Endodermal cell (in vitro differentiated cells): Measurements from ENCODE around the gene DIMT1. TPM values are rescaled to one million over a fixed set of nuclear protein-coding genes. Genes with fewer than 3 reads are reported as not detected.

Source experiments
- DNase-seq: peaks from one replicate; pipeline ENCODE4 v3.0.0-alpha.2; 2017
- H3K27ac ChIP-seq: 2 replicates; pipeline ENCODE4 v1.5.1; 2013; ENCODE audit warnings: mild to moderate bottlenecking, low read depth, low read length, moderate library complexity
- H3K27me3 ChIP-seq: 2 replicates; pipeline ENCODE4 v1.6.1; 2013; ENCODE audit warnings: mild to moderate bottlenecking, low read length, moderate library complexity; ENCODE audit not compliant: insufficient read depth, control insufficient read depth, poor library complexity, severe bottlenecking
- H3K36me3 ChIP-seq: 2 replicates; pipeline ENCODE4 v1.7.0; 2013; ENCODE audit warnings: mild to moderate bottlenecking, low read length, moderate library complexity; ENCODE audit not compliant: control insufficient read depth, insufficient read depth
- H3K4me1 ChIP-seq: one replicate; pipeline ENCODE4 v1.7.0; 2013; ENCODE audit warnings: low read length; ENCODE audit not compliant: control insufficient read depth, insufficient read depth
- H3K4me3 ChIP-seq: 2 replicates; pipeline ENCODE4 v1.5.1; 2013; ENCODE audit warnings: mild to moderate bottlenecking, low read length, moderate library complexity
- H3K9ac ChIP-seq: 2 replicates; pipeline ENCODE4 v1.6.1; 2013; ENCODE audit warnings: mild to moderate bottlenecking, low read length, moderate library complexity; ENCODE audit not compliant: poor library complexity, severe bottlenecking; ENCODE audit errors: extremely low read depth
- H3K9me3 ChIP-seq: 2 replicates; pipeline ENCODE4 v1.6.1; 2013; ENCODE audit warnings: mild to moderate bottlenecking, low read length, moderate library complexity; ENCODE audit not compliant: control insufficient read depth
- H3K27ac Mint-ChIP-seq: 2 replicates; pipeline ENCODE4 v1.8.0; 2020; ENCODE audit warnings: mixed read lengths
- H3K27me3 Mint-ChIP-seq: 2 replicates; pipeline ENCODE4 v1.8.0; 2021; ENCODE audit warnings: mild to moderate bottlenecking, mixed read lengths; ENCODE audit not compliant: insufficient read depth
- H3K36me3 Mint-ChIP-seq: 2 replicates; pipeline ENCODE4 v1.8.0; 2020; ENCODE audit warnings: low read depth, mixed read lengths
- H3K4me1 Mint-ChIP-seq: 2 replicates; pipeline ENCODE4 v1.8.0; 2020; ENCODE audit warnings: mixed read lengths
- H3K4me3 Mint-ChIP-seq: 2 replicates; pipeline ENCODE4 v1.8.0; 2020; ENCODE audit warnings: mild to moderate bottlenecking, moderate library complexity, mixed read lengths
- H3K9me3 Mint-ChIP-seq: 2 replicates; pipeline ENCODE4 v1.8.0; 2020; ENCODE audit warnings: mild to moderate bottlenecking, mixed read lengths
- CTCF ChIP-seq: fragments of 200-600 bp; sonication (generic); conservative IDR thresholded peaks from 2 replicates; pipeline ENCODE4 v1.5.0; 2021; ENCODE audit warnings: antibody characterized with exemption, mild to moderate bottlenecking
- WGBS, 2 experiments: methylation state at CpG; one replicate each; pipeline versions ENCODE4 v1.1.5 to v1.1.7; 2013; ENCODE audit warnings: missing lambda C conversion rate in 2 of 2, mixed read lengths in 1 of 2; ENCODE audit not compliant: insufficient coverage in 1 of 2, insufficient read length in 1 of 2; 5-methylcytosine and 5-hydroxymethylcytosine counted together
- total RNA-seq, 2 donors: library from RNA; stranded (reverse); fragmentation: NEBNext Ultra II Directional in 1 of 2; extraction: Animal tissue kit (Norgen Biotek cat#: 25700) in 1 of 2; gene quantifications; 2 replicates in 1 of 2; 3 replicates in 1 of 2; pipeline ENCODE4 v1.2.1, GENCODE V29; 2021

DIMT1 gene
- total RNA-seq, 2 donors from 2014 or later, result 22.7 to 25.6 TPM

DNA sequence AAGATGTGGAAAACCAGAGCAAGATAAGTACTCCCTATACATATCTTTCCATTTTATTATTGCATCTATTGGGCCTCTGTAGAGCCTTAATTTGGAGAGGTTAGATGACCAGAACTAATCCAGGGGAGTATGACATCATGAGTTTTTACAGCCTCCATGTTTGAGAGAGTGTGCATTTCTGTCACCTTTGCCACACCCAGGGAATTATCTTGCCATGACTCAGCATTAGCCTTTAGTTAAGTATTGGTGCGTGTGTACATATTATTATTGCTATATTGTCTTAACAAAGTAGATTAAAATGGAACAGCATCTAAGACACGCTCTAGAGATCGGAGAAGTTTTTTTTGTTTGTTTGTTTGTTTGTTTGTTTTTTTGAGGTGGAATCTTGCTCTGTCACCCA is 27.6 kb downstream of the DIMT1 start:
- Histone ChIP-seq H3K4me3 (no peak overlapping the region), H3K9ac (no peak overlapping the region), H3K27ac (no peak overlapping the region), H3K4me1 (no peaks in the 10 kb centered on the region), H3K9me3 (no peaks in the 10 kb centered on the region), H3K27me3 (no peaks in the 10 kb centered on the region), H3K36me3 (peaks cover 87% of the 10 kb centered on the region)
- Mint-ChIP-seq H3K9me3 (no peaks in the 10 kb centered on the region), H3K27ac (no peak overlapping the region), H3K27me3 (no peaks in the 10 kb centered on the region), H3K36me3 (peaks cover 67% of the 10 kb centered on the region), H3K4me3 (no peak overlapping the region), H3K4me1 (no peaks in the 10 kb centered on the region)
- TF ChIP-seq CTCF, result no peak
- 94 to 96% methylated on average over 2 to 3 of the region's 3 CpGs for WGBS, 2 experiments
- no peak for DNase-seq

GRCh38 chr5:62375627-62376026 is 28.1 kb downstream of the DIMT1 start:
- Mint-ChIP-seq H3K9me3 (no peaks in the 10 kb centered on the region), H3K36me3 (peaks cover 64% of the 10 kb centered on the region), H3K4me1 (no peaks in the 10 kb centered on the region), H3K27ac (no peak overlapping the region), H3K4me3 (no peak overlapping the region), H3K27me3 (no peaks in the 10 kb centered on the region)
- H3K9me3 ChIP-seq, result no peaks in the 10 kb centered on the region
- TF ChIP-seq CTCF, result no peak
- no peaks in the 10 kb centered on the region for H3K4me1 ChIP-seq
- H3K9ac ChIP-seq, result no peak overlapping the region
- no peak for DNase-seq
- H3K27me3 ChIP-seq, result no peaks in the 10 kb centered on the region
- H3K36me3 ChIP-seq, result peaks cover 85% of the 10 kb centered on the region
- H3K4me3 ChIP-seq, result no peak overlapping the region
- H3K27ac ChIP-seq, result no peak overlapping the region

GRCh38 chr5:62374090-62374489 is 29.6 kb downstream of the DIMT1 start:
- WGBS, 2 experiments, result 93% methylated on average over 1 of the region's 1 CpG; no CpG with 5 or more reads in 1 of the 2 experiments
- Mint-ChIP-seq H3K36me3 (peaks cover 59% of the 10 kb centered on the region), H3K27me3 (no peaks in the 10 kb centered on the region), H3K27ac (no peak overlapping the region), H3K4me1 (no peaks in the 10 kb centered on the region), H3K4me3 (no peak overlapping the region), H3K9me3 (no peaks in the 10 kb centered on the region)
- Histone ChIP-seq H3K27me3 (no peaks in the 10 kb centered on the region), H3K9ac (no peak overlapping the region), H3K27ac (no peak overlapping the region), H3K9me3 (no peaks in the 10 kb centered on the region), H3K4me1 (no peaks in the 10 kb centered on the region), H3K4me3 (no peak overlapping the region), H3K36me3 (peaks cover 82% of the 10 kb centered on the region)
- DNase-seq, result no peak
- TF ChIP-seq CTCF, result no peak
